Stomach (tissue), 4 donors: ENCODE results near the gene CES1.

Source experiments
- EP300 ChIP-seq: sonication (generic); formaldehyde crosslinking; IDR thresholded peaks from one replicate; pipeline ENCODE4 v1.6.1; 2017; ENCODE audit warnings: antibody characterized with exemption
- POLR2A ChIP-seq, 4 donors: fragments of 450-650 bp; IDR thresholded peaks; one replicate each; pipeline ENCODE4 v1.6.1; 2016; ENCODE audit warnings: antibody characterized with exemption in 4 of 4, control low read depth in 2 of 4, mild to moderate bottlenecking in 1 of 4, moderate library complexity in 1 of 4
- POLR2AphosphoS5 ChIP-seq, 3 donors: sonication (generic); formaldehyde crosslinking; IDR thresholded peaks; one replicate each; pipeline ENCODE4 v1.6.1; 2016; ENCODE audit warnings: antibody characterized with exemption in 3 of 3
- TF ChIP-seq, protein P1 (sequence below), 7 experiments: fragments of 450-650 bp in 4 of 7; fragments of 200-600 bp in 3 of 7; sonication (generic) in 3 of 7; IDR thresholded peaks; one replicate each; pipeline ENCODE4 v1.5.1; 2016 to 2019; ENCODE audit warnings: antibody characterized with exemption in 7 of 7, control low read depth in 2 of 7, mild to moderate bottlenecking in 1 of 7

- TF ChIP-seq, protein P1, sequence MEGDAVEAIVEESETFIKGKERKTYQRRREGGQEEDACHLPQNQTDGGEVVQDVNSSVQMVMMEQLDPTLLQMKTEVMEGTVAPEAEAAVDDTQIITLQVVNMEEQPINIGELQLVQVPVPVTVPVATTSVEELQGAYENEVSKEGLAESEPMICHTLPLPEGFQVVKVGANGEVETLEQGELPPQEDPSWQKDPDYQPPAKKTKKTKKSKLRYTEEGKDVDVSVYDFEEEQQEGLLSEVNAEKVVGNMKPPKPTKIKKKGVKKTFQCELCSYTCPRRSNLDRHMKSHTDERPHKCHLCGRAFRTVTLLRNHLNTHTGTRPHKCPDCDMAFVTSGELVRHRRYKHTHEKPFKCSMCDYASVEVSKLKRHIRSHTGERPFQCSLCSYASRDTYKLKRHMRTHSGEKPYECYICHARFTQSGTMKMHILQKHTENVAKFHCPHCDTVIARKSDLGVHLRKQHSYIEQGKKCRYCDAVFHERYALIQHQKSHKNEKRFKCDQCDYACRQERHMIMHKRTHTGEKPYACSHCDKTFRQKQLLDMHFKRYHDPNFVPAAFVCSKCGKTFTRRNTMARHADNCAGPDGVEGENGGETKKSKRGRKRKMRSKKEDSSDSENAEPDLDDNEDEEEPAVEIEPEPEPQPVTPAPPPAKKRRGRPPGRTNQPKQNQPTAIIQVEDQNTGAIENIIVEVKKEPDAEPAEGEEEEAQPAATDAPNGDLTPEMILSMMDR (IDR thresholded peaks at IDR 0.05), result no peak
- no peak for TF ChIP-seq POLR2AphosphoS5 (IDR thresholded peaks at IDR 0.05)
- no peak for TF ChIP-seq POLR2A (IDR thresholded peaks at IDR 0.05)
- TF ChIP-seq EP300, result no peak
Measured at GRCh38 chr16:55872130-55872529, 39.2 kb upstream of the CES1 start.
